Measurements from ENCODE around the gene MX1. TPM values are rescaled to one million over a fixed set of nuclear protein-coding genes. Genes with fewer than 3 reads are reported as not detected.

MX1 gene
- total and polyA plus RNA-seq, 4 experiments from 2014 or later: 47.8 to 80.6 (median 74.5) TPM

DNA sequence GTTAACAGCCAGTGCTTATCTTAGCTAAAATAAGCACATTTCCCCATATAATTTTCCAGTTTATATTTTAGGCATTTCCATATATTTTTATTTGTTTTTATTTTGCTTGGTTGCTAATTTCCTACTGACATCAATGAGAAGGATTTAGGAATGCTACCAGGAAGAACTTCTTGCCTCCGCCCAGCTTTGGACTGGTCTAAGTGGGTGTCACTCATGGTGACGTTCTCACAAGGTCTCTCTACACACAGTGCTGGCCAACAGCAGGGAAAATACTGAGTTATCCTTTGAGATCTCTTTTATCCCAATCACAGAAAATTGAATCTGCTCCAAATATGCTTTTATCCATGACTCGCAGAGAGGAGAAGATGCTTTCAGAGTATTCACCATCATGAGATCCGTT is 13.2 kb downstream of the MX1 start:
- Mint-ChIP-seq H3K27me3 (no peaks in the 10 kb centered on the region), H3K4me1 (peaks cover 0 to 7% (median 5%) of the 10 kb centered on the region in 4 donors), H3K27ac (peak overlapping the region in 1 of 7 donors; percentile 43), H3K36me3 (peaks cover 85 to 94% of the 10 kb centered on the region in 2 donors), H3K9me3 (peaks cover 0 to 9% (median 5%) of the 10 kb centered on the region in 8 donors), H3K4me3 (no peak overlapping the region)
- Histone ChIP-seq H3K4me1 (ENCODE audit: insufficient read depth, low read length) (no peaks in the 10 kb centered on the region), H3K9me3 (ENCODE audit: control insufficient read depth in 1 of 2, low read length in 2 of 2) (no peaks in the 10 kb centered on the region), H3K27me3 (ENCODE audit: insufficient read depth, low read length) (no peaks in the 10 kb centered on the region), H3K27ac (ENCODE audit: low read depth, low read length) (no peak overlapping the region), H3K4me3 (ENCODE audit: low read length in 2 of 2) (no peak overlapping the region), H3K36me3 (ENCODE audit: insufficient read depth, low read length) (peaks cover 95% of the 10 kb centered on the region)
- intact Hi-C loops (cut with micrococcal nuclease): no loop called here
- ChIA-PET POLR2A (ENCODE audit: partially characterized antibody) (no interaction called here), CTCF (ENCODE audit: partially characterized antibody) (interaction anchor here (1.0 kb wide), 1 partner anchor 156 kb away, joined by 3 read pairs; no protein-coding TSS in a partner anchor)
- no peak for DNase-seq

- no peak overlapping the region for H3K4me3 ChIP-seq (ENCODE audit: low read length in 2 of 2)
- Mint-ChIP-seq H3K4me3 (no peak overlapping the region), H3K4me1 (peaks cover 0 to 2% (median 0%) of the 10 kb centered on the region in 4 donors), H3K36me3 (peaks cover 81 to 93% of the 10 kb centered on the region in 2 donors), H3K27me3 (no peaks in the 10 kb centered on the region), H3K9me3 (no peaks in the 10 kb centered on the region), H3K27ac (peak overlapping the region in 3 of 7 donors; percentile 14 to 83 (median 26))
- H3K9me3 ChIP-seq (ENCODE audit: control insufficient read depth in 1 of 2, low read length in 2 of 2): no peaks in the 10 kb centered on the region
- DNase-seq: no peak
- intact Hi-C loops (cut with micrococcal nuclease): no loop called here
- ChIA-PET CTCF (ENCODE audit: partially characterized antibody) (no interaction called here), POLR2A (ENCODE audit: partially characterized antibody) (interaction anchor here (1.5 kb wide), 1 partner anchor 11 kb away, joined by 4 read pairs; no protein-coding TSS in a partner anchor)
- H3K36me3 ChIP-seq (ENCODE audit: insufficient read depth, low read length): peaks cover 94% of the 10 kb centered on the region
- no peaks in the 10 kb centered on the region for H3K27me3 ChIP-seq (ENCODE audit: insufficient read depth, low read length)
- H3K27ac ChIP-seq (ENCODE audit: low read depth, low read length): no peak overlapping the region
- H3K4me1 ChIP-seq (ENCODE audit: insufficient read depth, low read length): no peaks in the 10 kb centered on the region
These were observed 15.5 kb downstream of the MX1 start for GRCh38 chr21:41441546-41441945.

GRCh38 chr21:41442481-41443186 is 16.6 kb downstream of the MX1 start:
- CTCF ChIA-PET (ENCODE audit: partially characterized antibody): no interaction called here
- H3K27ac Mint-ChIP-seq: peak overlapping the region in 2 of 7 donors; percentile 49 to 65
- peaks cover 83 to 93% of the 10 kb centered on the region in 2 donors for H3K36me3 Mint-ChIP-seq

DNA sequence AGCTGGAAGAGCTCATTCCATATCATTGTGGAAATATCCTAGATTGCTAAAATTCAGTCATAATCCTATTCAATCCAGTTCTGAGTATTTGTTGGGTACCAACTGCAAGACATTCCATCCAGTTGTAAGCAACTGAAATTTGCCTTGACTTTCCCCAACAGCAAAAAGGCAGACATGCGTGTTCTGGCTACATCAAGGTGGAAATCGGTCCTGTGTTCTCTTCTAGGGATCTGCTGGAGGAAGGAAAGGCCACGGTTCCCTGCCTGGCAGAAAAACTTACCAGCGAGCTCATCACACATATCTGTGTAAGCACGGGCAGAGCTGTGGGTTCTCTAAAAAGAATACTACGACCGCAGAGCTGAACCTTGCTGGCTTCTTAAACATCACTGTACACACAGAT is 17.5 kb downstream of the MX1 start:
- ChIA-PET POLR2A (ENCODE audit: partially characterized antibody) (interaction anchor here (0.7 kb wide), 1 partner anchor 18 kb away, joined by 3 read pairs; the partner anchor contains the start of gene MX1), CTCF (ENCODE audit: partially characterized antibody) (interaction anchor here (0.9 kb wide), 1 partner anchor 160 kb away, joined by 4 read pairs; no protein-coding TSS in a partner anchor)
- Mint-ChIP-seq H3K4me3 (no peak overlapping the region), H3K27me3 (no peaks in the 10 kb centered on the region), H3K4me1 (no peaks in the 10 kb centered on the region), H3K36me3 (peaks cover 81 to 90% of the 10 kb centered on the region in 2 donors), H3K9me3 (no peaks in the 10 kb centered on the region), H3K27ac (peak overlapping the region in 2 of 7 donors; percentile 10 to 11)
- intact Hi-C loops (cut with micrococcal nuclease): no loop called here
- Histone ChIP-seq H3K27ac (ENCODE audit: low read depth, low read length) (no peak overlapping the region), H3K27me3 (ENCODE audit: insufficient read depth, low read length) (no peaks in the 10 kb centered on the region), H3K4me1 (ENCODE audit: insufficient read depth, low read length) (no peaks in the 10 kb centered on the region), H3K9me3 (ENCODE audit: control insufficient read depth in 1 of 2, low read length in 2 of 2) (no peaks in the 10 kb centered on the region), H3K4me3 (ENCODE audit: low read length in 2 of 2) (no peak overlapping the region), H3K36me3 (ENCODE audit: insufficient read depth, low read length) (peaks cover 82% of the 10 kb centered on the region)
- no peak for DNase-seq

More at GRCh38 chr21:41442481-41443186, 16.6 kb downstream of the MX1 start:
- Histone ChIP-seq H3K36me3 (ENCODE audit: insufficient read depth, low read length) (peaks cover 92% of the 10 kb centered on the region), H3K9me3 (ENCODE audit: control insufficient read depth in 1 of 2, low read length in 2 of 2) (no peaks in the 10 kb centered on the region), H3K27me3 (ENCODE audit: insufficient read depth, low read length) (no peaks in the 10 kb centered on the region), H3K4me3 (ENCODE audit: low read length in 2 of 2) (no peak overlapping the region), H3K4me1 (ENCODE audit: insufficient read depth, low read length) (no peaks in the 10 kb centered on the region), H3K27ac (ENCODE audit: low read depth, low read length) (no peak overlapping the region)
- no peak for DNase-seq
- POLR2A ChIA-PET (ENCODE audit: partially characterized antibody): no interaction called here
- intact Hi-C loops (cut with micrococcal nuclease): no loop called here
- Mint-ChIP-seq H3K9me3 (no peaks in the 10 kb centered on the region), H3K4me3 (no peak overlapping the region), H3K27me3 (no peaks in the 10 kb centered on the region), H3K4me1 (peaks cover 0 to 2% (median 0%) of the 10 kb centered on the region in 4 donors)

GRCh38 chr21:41444703-41445464 is 18.8 kb downstream of the MX1 start:
- H3K36me3 ChIP-seq (ENCODE audit: insufficient read depth, low read length): peaks cover 74% of the 10 kb centered on the region
- no peaks in the 10 kb centered on the region for H3K27me3 ChIP-seq (ENCODE audit: insufficient read depth, low read length)
- H3K4me3 ChIP-seq (ENCODE audit: low read length in 2 of 2): no peak overlapping the region
- Mint-ChIP-seq H3K4me3 (no peak overlapping the region), H3K4me1 (no peaks in the 10 kb centered on the region), H3K27ac (peak overlapping the region in 2 of 7 donors; percentile 22 to 47), H3K9me3 (no peaks in the 10 kb centered on the region), H3K36me3 (peaks cover 80 to 91% of the 10 kb centered on the region in 2 donors), H3K27me3 (no peaks in the 10 kb centered on the region)
- ChIA-PET POLR2A (ENCODE audit: partially characterized antibody) (no interaction called here), CTCF (ENCODE audit: partially characterized antibody) (interaction anchor here (1.1 kb wide), 1 partner anchor 13 kb away, joined by 3 read pairs; no protein-coding TSS in a partner anchor)
- H3K27ac ChIP-seq (ENCODE audit: low read depth, low read length): no peak overlapping the region
- intact Hi-C loops (cut with micrococcal nuclease): no loop called here
- no peaks in the 10 kb centered on the region for H3K9me3 ChIP-seq (ENCODE audit: control insufficient read depth in 1 of 2, low read length in 2 of 2)
- DNase-seq: no peak
- H3K4me1 ChIP-seq (ENCODE audit: insufficient read depth, low read length): no peaks in the 10 kb centered on the region

DNA sequence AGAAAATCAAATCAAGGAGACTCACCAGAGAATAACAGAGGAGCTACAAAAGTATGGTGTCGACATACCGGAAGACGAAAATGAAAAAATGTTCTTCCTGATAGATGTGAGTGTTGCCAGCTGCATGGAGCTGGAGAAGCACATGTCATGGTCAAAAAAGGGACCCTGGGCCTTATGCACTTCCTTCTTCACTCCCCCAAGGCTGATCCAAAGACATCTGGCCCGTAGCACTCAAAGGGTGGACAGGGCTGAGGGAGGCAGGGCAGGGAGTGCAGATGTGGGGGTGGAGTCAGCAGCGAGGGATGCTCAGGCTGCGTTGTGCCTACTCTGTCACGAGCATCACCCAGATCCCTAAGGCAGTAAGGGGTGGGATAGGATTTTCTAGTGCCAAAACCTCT is 19.4 kb downstream of the MX1 start:
- H3K36me3 Mint-ChIP-seq: peaks cover 79 to 90% of the 10 kb centered on the region in 2 donors
- no peaks in the 10 kb centered on the region for H3K9me3 Mint-ChIP-seq
- POLR2A ChIA-PET (ENCODE audit: partially characterized antibody): no interaction called here
- Histone ChIP-seq H3K4me3 (ENCODE audit: low read length in 2 of 2) (no peak overlapping the region), H3K9me3 (ENCODE audit: control insufficient read depth in 1 of 2, low read length in 2 of 2) (no peaks in the 10 kb centered on the region), H3K27me3 (ENCODE audit: insufficient read depth, low read length) (no peaks in the 10 kb centered on the region), H3K4me1 (ENCODE audit: insufficient read depth, low read length) (no peaks in the 10 kb centered on the region), H3K36me3 (ENCODE audit: insufficient read depth, low read length) (peaks cover 69% of the 10 kb centered on the region), H3K27ac (ENCODE audit: low read depth, low read length) (no peak overlapping the region)
- peak overlapping the region in 1 of 7 donors; percentile 47 for H3K27ac Mint-ChIP-seq
- intact Hi-C loops (cut with micrococcal nuclease): no loop called here
- DNase-seq: no peak
- no peaks in the 10 kb centered on the region for H3K4me1 Mint-ChIP-seq
- H3K27me3 Mint-ChIP-seq: no peaks in the 10 kb centered on the region
- H3K4me3 Mint-ChIP-seq: no peak overlapping the region
- CTCF ChIA-PET (ENCODE audit: partially characterized antibody): interaction anchor here (1.1 kb wide), 1 partner anchor 14 kb away, joined by 3 read pairs; no protein-coding TSS in a partner anchor

- no peak overlapping the region for H3K4me3 Mint-ChIP-seq
- no peaks in the 10 kb centered on the region for H3K27me3 ChIP-seq (ENCODE audit: insufficient read depth, low read length)
- H3K36me3 ChIP-seq (ENCODE audit: insufficient read depth, low read length): peaks cover 62% of the 10 kb centered on the region
- no peaks in the 10 kb centered on the region for H3K4me1 ChIP-seq (ENCODE audit: insufficient read depth, low read length)
- ChIA-PET POLR2A (ENCODE audit: partially characterized antibody) (no interaction called here), CTCF (ENCODE audit: partially characterized antibody) (no interaction called here)
- H3K27ac Mint-ChIP-seq: peak overlapping the region in 2 of 7 donors; percentile 32 to 62
- no peaks in the 10 kb centered on the region for H3K4me1 Mint-ChIP-seq
- no peaks in the 10 kb centered on the region for H3K27me3 Mint-ChIP-seq
- no peak overlapping the region for H3K27ac ChIP-seq (ENCODE audit: low read depth, low read length)
- H3K4me3 ChIP-seq (ENCODE audit: low read length in 2 of 2): no peak overlapping the region
- H3K36me3 Mint-ChIP-seq: peaks cover 80 to 88% of the 10 kb centered on the region in 2 donors
- H3K9me3 ChIP-seq (ENCODE audit: control insufficient read depth in 1 of 2, low read length in 2 of 2): no peaks in the 10 kb centered on the region
- intact Hi-C loops (cut with micrococcal nuclease): no loop called here
- no peaks in the 10 kb centered on the region for H3K9me3 Mint-ChIP-seq
- DNase-seq: no peak
These were observed 20.5 kb downstream of the MX1 start for GRCh38 chr21:41446586-41446985.
